Trophoblast cell (in vitro differentiated cells and primary cell): ENCODE measurements around the gene NHERF2.

Source experiments
- DNase-seq, 2 donors: peaks; one replicate each; pipeline ENCODE4 v3.0.0-alpha.2; 2016
- H2AFZ ChIP-seq: 2 replicates; pipeline ENCODE4 v1.6.1; 2013; ENCODE audit warnings: low read length, moderate library complexity, mild to moderate bottlenecking; ENCODE audit not compliant: insufficient read depth, poor library complexity
- H2AK5ac ChIP-seq: 2 replicates; pipeline ENCODE4 v1.6.1; 2013; ENCODE audit warnings: mild to moderate bottlenecking, low read length
- H2BK120ac ChIP-seq: 2 replicates; pipeline ENCODE4 v1.6.1; 2013; ENCODE audit warnings: low read length, mild to moderate bottlenecking, moderate library complexity; ENCODE audit not compliant: insufficient read depth, poor library complexity
- H2BK12ac ChIP-seq: 2 replicates; pipeline ENCODE4 v1.6.1; 2013; ENCODE audit warnings: mild to moderate bottlenecking, low read length, moderate library complexity
- H2BK5ac ChIP-seq: 2 replicates; pipeline ENCODE4 v1.6.1; 2013; ENCODE audit warnings: low read length, low read depth, moderate library complexity, mild to moderate bottlenecking; ENCODE audit not compliant: poor library complexity
- H3K14ac ChIP-seq: 2 replicates; pipeline ENCODE4 v1.6.1; 2013; ENCODE audit warnings: mild to moderate bottlenecking, low read length
- H3K18ac ChIP-seq: 2 replicates; pipeline ENCODE4 v1.6.1; 2013; ENCODE audit warnings: mild to moderate bottlenecking, low read length
- H3K23ac ChIP-seq: 2 replicates; pipeline ENCODE4 v1.6.1; 2013; ENCODE audit warnings: low read length
- H3K27ac ChIP-seq: 2 replicates; pipeline ENCODE4 v1.5.1; 2013; ENCODE audit warnings: low read depth, mild to moderate bottlenecking, inconsistent platforms, low read length, moderate library complexity
- H3K27me3 ChIP-seq: 2 replicates; pipeline ENCODE4 v1.6.1; 2013; ENCODE audit warnings: inconsistent platforms, mild to moderate bottlenecking, low read length, moderate library complexity; ENCODE audit not compliant: insufficient read depth
- H3K36me3 ChIP-seq, 2 experiments: 1 replicate in 1 of 2; 2 replicates in 1 of 2; pipeline ENCODE4 v1.6.1; 2013; ENCODE audit warnings: low read length in 2 of 2, mild to moderate bottlenecking in 2 of 2, moderate library complexity in 1 of 2; ENCODE audit not compliant: insufficient read depth in 2 of 2, control insufficient read depth in 1 of 2
- H3K4ac ChIP-seq: 2 replicates; pipeline ENCODE4 v1.6.1; 2013; ENCODE audit warnings: low read depth, mild to moderate bottlenecking, low read length, moderate library complexity
- H3K4me1 ChIP-seq, 2 experiments: 1 replicate in 1 of 2; 2 replicates in 1 of 2; pipeline ENCODE4 v1.6.1; 2013; ENCODE audit warnings: low read length in 2 of 2, mild to moderate bottlenecking in 2 of 2, moderate library complexity in 1 of 2; ENCODE audit not compliant: insufficient read depth in 2 of 2, control insufficient read depth in 1 of 2
- H3K4me2 ChIP-seq: 2 replicates; pipeline ENCODE4 v1.6.1; 2013; ENCODE audit warnings: inconsistent platforms, mild to moderate bottlenecking, low read length, moderate library complexity
- H3K4me3 ChIP-seq: 2 replicates; pipeline ENCODE4 v1.5.1; 2013; ENCODE audit warnings: mild to moderate bottlenecking, low read depth, low read length, inconsistent platforms
- H3K79me1 ChIP-seq: one replicate; pipeline ENCODE4 v1.6.1; 2013; ENCODE audit warnings: low read length
- H3K79me2 ChIP-seq: 2 replicates; pipeline ENCODE4 v1.6.1; 2013; ENCODE audit warnings: low read length, mild to moderate bottlenecking; ENCODE audit not compliant: control insufficient read depth, insufficient read depth, poor library complexity
- H3K9ac ChIP-seq: 2 replicates; pipeline ENCODE4 v1.6.1; 2013; ENCODE audit warnings: mild to moderate bottlenecking, low read length
- H3K9me3 ChIP-seq: 2 replicates; pipeline ENCODE4 v1.6.1; 2013; ENCODE audit warnings: low read depth, mild to moderate bottlenecking, control low read depth, inconsistent platforms, low read length; ENCODE audit not compliant: insufficient read depth
- H4K12ac ChIP-seq: 2 replicates; pipeline ENCODE4 v1.6.1; 2013; ENCODE audit warnings: low read depth, mild to moderate bottlenecking, low read length, moderate library complexity
- H4K8ac ChIP-seq: 2 replicates; pipeline ENCODE4 v1.6.1; 2013; ENCODE audit warnings: low read depth, mild to moderate bottlenecking, low read length, moderate library complexity
- H4K91ac ChIP-seq: one replicate; pipeline ENCODE4 v1.6.1; 2013; ENCODE audit warnings: low read depth, mild to moderate bottlenecking, low read length, moderate library complexity
- WGBS: extraction: QIAGEN DNeasy Blood & Tissue Kit; methylation state at CpG from one replicate; pipeline ENCODE4 v1.1.7; 2013; ENCODE audit warnings: missing lambda C conversion rate; ENCODE audit not compliant: insufficient read length, insufficient coverage; ENCODE audit errors: extremely low coverage; 5-methylcytosine and 5-hydroxymethylcytosine counted together

Gene NHERF2

GRCh38 chr16:2075631-2076030, 48.9 kb downstream of the NHERF2 start:
- H3K4ac ChIP-seq = no peak overlapping the region
- no peak overlapping the region for H2AK5ac ChIP-seq
- H3K79me2 ChIP-seq = no peaks in the 10 kb centered on the region
- H3K4me2 ChIP-seq = no peak overlapping the region
- no peak overlapping the region for H4K12ac ChIP-seq
- no peak overlapping the region for H3K18ac ChIP-seq
- peaks cover 75 to 85% of the 10 kb centered on the region in 2 experiments for H3K36me3 ChIP-seq
- H4K8ac ChIP-seq = no peak overlapping the region
- H3K4me3 ChIP-seq = no peak overlapping the region
- H3K27ac ChIP-seq = no peak overlapping the region
- no peak overlapping the region for H2AFZ ChIP-seq
- no peak overlapping the region for H2BK12ac ChIP-seq
- H4K91ac ChIP-seq = no peak overlapping the region
- no peak overlapping the region for H3K9ac ChIP-seq
- DNase-seq = no peak
- H3K27me3 ChIP-seq = no peaks in the 10 kb centered on the region
- WGBS = no CpG with 5 or more reads among the region's 24 CpGs
- peaks cover 2% of the 10 kb centered on the region for H3K9me3 ChIP-seq
- H2BK5ac ChIP-seq = no peak overlapping the region
- H2BK120ac ChIP-seq = no peak overlapping the region
- no peak overlapping the region for H3K23ac ChIP-seq
- H3K4me1 ChIP-seq = no peaks in the 10 kb centered on the region
- H3K79me1 ChIP-seq = no peaks in the 10 kb centered on the region
- no peak overlapping the region for H3K14ac ChIP-seq

- H3K36me3 ChIP-seq = peaks cover 75 to 87% of the 10 kb centered on the region in 2 experiments
- H3K4me3 ChIP-seq = no peak overlapping the region
- no peak overlapping the region for H4K8ac ChIP-seq
- DNase-seq = no peak
- H2BK12ac ChIP-seq = no peak overlapping the region
- no peak overlapping the region for H3K27ac ChIP-seq
- H4K91ac ChIP-seq = no peak overlapping the region
- no peaks in the 10 kb centered on the region for H3K79me1 ChIP-seq
- H3K18ac ChIP-seq = no peak overlapping the region
- H2BK120ac ChIP-seq = no peak overlapping the region
- no peaks in the 10 kb centered on the region for H3K4me1 ChIP-seq
- no peak overlapping the region for H3K14ac ChIP-seq
- WGBS = no CpG with 5 or more reads among the region's 28 CpGs
- no peak overlapping the region for H2AK5ac ChIP-seq
- no peak overlapping the region for H2BK5ac ChIP-seq
- H3K79me2 ChIP-seq = no peaks in the 10 kb centered on the region
- peaks cover 2% of the 10 kb centered on the region for H3K9me3 ChIP-seq
- no peak overlapping the region for H2AFZ ChIP-seq
- H3K23ac ChIP-seq = no peak overlapping the region
- no peak overlapping the region for H3K4me2 ChIP-seq
- no peak overlapping the region for H3K4ac ChIP-seq
- H3K27me3 ChIP-seq = no peaks in the 10 kb centered on the region
- no peak overlapping the region for H4K12ac ChIP-seq
- H3K9ac ChIP-seq = no peak overlapping the region
Measured at GRCh38 chr16:2076072-2076865, 49.6 kb downstream of the NHERF2 start.

GRCh38 chr16:2077016-2077415, 50.3 kb downstream of the NHERF2 start:
- Histone ChIP-seq H3K79me2 (no peaks in the 10 kb centered on the region), H4K91ac (no peak overlapping the region), H3K27ac (no peak overlapping the region), H2BK120ac (no peak overlapping the region), H3K4me3 (no peak overlapping the region), H3K9me3 (peaks cover 2% of the 10 kb centered on the region), H3K18ac (no peak overlapping the region), H3K36me3 (peaks cover 75 to 88% of the 10 kb centered on the region in 2 experiments), H3K4me1 (no peaks in the 10 kb centered on the region), H2AFZ (no peak overlapping the region), H4K12ac (no peak overlapping the region), H3K4me2 (no peak overlapping the region), H3K79me1 (no peaks in the 10 kb centered on the region), H2AK5ac (no peak overlapping the region), H3K9ac (no peak overlapping the region), H4K8ac (no peak overlapping the region), H2BK12ac (no peak overlapping the region), H2BK5ac (no peak overlapping the region), H3K23ac (no peak overlapping the region), H3K27me3 (no peaks in the 10 kb centered on the region), H3K4ac (no peak overlapping the region), H3K14ac (no peak overlapping the region)
- no CpG with 5 or more reads among the region's 17 CpGs for WGBS
- DNase-seq = no peak

GRCh38 chr16:2077696-2078095, 51.0 kb downstream of the NHERF2 start:
- H3K36me3 ChIP-seq = peaks cover 75 to 88% of the 10 kb centered on the region in 2 experiments
- H3K18ac ChIP-seq = no peak overlapping the region
- H3K79me1 ChIP-seq = no peaks in the 10 kb centered on the region
- peaks cover 2% of the 10 kb centered on the region for H3K9me3 ChIP-seq
- H3K79me2 ChIP-seq = no peaks in the 10 kb centered on the region
- no peak overlapping the region for H2BK12ac ChIP-seq
- no peak overlapping the region for H4K8ac ChIP-seq
- H4K91ac ChIP-seq = no peak overlapping the region
- H3K27me3 ChIP-seq = no peaks in the 10 kb centered on the region
- no peak overlapping the region for H2BK120ac ChIP-seq
- no peak overlapping the region for H3K14ac ChIP-seq
- no peak for DNase-seq
- no peaks in the 10 kb centered on the region for H3K4me1 ChIP-seq
- no peak overlapping the region for H3K4me2 ChIP-seq
- H3K4ac ChIP-seq = no peak overlapping the region
- no peak overlapping the region for H2AK5ac ChIP-seq
- H2BK5ac ChIP-seq = no peak overlapping the region
- WGBS = no CpG with 5 or more reads among the region's 21 CpGs
- no peak overlapping the region for H4K12ac ChIP-seq
- no peak overlapping the region for H3K27ac ChIP-seq
- no peak overlapping the region for H3K4me3 ChIP-seq
- no peak overlapping the region for H3K23ac ChIP-seq
- H2AFZ ChIP-seq = no peak overlapping the region
- H3K9ac ChIP-seq = no peak overlapping the region
